CD4-positive, CD25-positive, alpha-beta regulatory T cell (primary cell): ENCODE data around the gene CACNA1A. TPM values are rescaled to one million over a fixed set of nuclear protein-coding genes. Genes with fewer than 3 reads are reported as not detected.

ENCODE experiments used
- ATAC-seq, 2 donors: fragments of 150-1000 bp; cut with Tn5 transposase; one replicate each; pipeline ENCODE4 v1.10.0; 2021; ENCODE audit warnings: low read depth in 2 of 2, moderate number of reproducible peaks in 2 of 2, moderate library complexity in 1 of 2
- DNase-seq, 3 donors: peaks; one replicate each; pipeline versions ENCODE4 v3.0.0 to v3.0.0-alpha.2; 2012 to 2022; ENCODE audit warnings: mixed read lengths in 1 of 3
- H3K27ac ChIP-seq: one replicate; pipeline ENCODE4 v1.7.0; 2013; ENCODE audit warnings: mild to moderate bottlenecking, low read length; ENCODE audit not compliant: insufficient read depth, poor library complexity, severe bottlenecking
- H3K27me3 ChIP-seq: one replicate; pipeline ENCODE4 v1.7.0; 2013; ENCODE audit warnings: low read length; ENCODE audit not compliant: control insufficient read depth, insufficient read depth
- H3K36me3 ChIP-seq: one replicate; pipeline ENCODE4 v1.7.0; 2013; ENCODE audit warnings: mild to moderate bottlenecking, low read length, moderate library complexity; ENCODE audit not compliant: control insufficient read depth, insufficient read depth
- H3K4me1 ChIP-seq: 2 replicates; pipeline ENCODE4 v1.7.0; 2013; ENCODE audit warnings: mild to moderate bottlenecking, low read length; ENCODE audit not compliant: insufficient read depth, control insufficient read depth, poor library complexity, severe bottlenecking
- H3K4me3 ChIP-seq: one replicate; pipeline ENCODE4 v1.7.0; 2013; ENCODE audit warnings: low read depth, mild to moderate bottlenecking, low read length, moderate library complexity
- H3K9me3 ChIP-seq, 2 experiments: 1 replicate in 1 of 2; 2 replicates in 1 of 2; pipeline ENCODE4 v1.7.0; 2013; ENCODE audit warnings: low read length in 2 of 2, mild to moderate bottlenecking in 1 of 2, moderate library complexity in 1 of 2; ENCODE audit not compliant: control insufficient read depth in 2 of 2
- H3K27ac Mint-ChIP-seq, 3 donors: one replicate each; pipeline ENCODE4 v1.8.0; 2020 to 2022; ENCODE audit warnings: mild to moderate bottlenecking in 3 of 3, mixed read lengths in 3 of 3, moderate library complexity in 2 of 3
- H3K27me3 Mint-ChIP-seq: one replicate; pipeline ENCODE4 v1.8.0; 2022; ENCODE audit warnings: mild to moderate bottlenecking, mixed read lengths
- H3K36me3 Mint-ChIP-seq: one replicate; pipeline ENCODE4 v1.8.0; 2020; ENCODE audit warnings: mixed read lengths
- H3K4me1 Mint-ChIP-seq, 4 donors: one replicate each; pipeline ENCODE4 v1.8.0; 2020 to 2022; ENCODE audit warnings: mixed read lengths in 4 of 4, mild to moderate bottlenecking in 1 of 4
- H3K4me3 Mint-ChIP-seq, 4 donors: one replicate each; pipeline ENCODE4 v1.8.0; 2020 to 2022; ENCODE audit warnings: mild to moderate bottlenecking in 4 of 4, mixed read lengths in 4 of 4, moderate library complexity in 3 of 4
- H3K9me3 Mint-ChIP-seq, 7 donors: one replicate each; pipeline ENCODE4 v1.8.0; 2020 to 2022; ENCODE audit warnings: mixed read lengths in 7 of 7, mild to moderate bottlenecking in 3 of 7, moderate library complexity in 2 of 7
- polyA plus RNA-seq, 4 donors: library from polyadenylated mRNA; unstranded; fragments of 300-500 nt; fragmentation: Illumina TruSeq; gene quantifications; one replicate each; pipeline ENCODE4 v1.2.3, GENCODE V29; 2021
- total RNA-seq: library from RNA; stranded (reverse); gene quantifications from one replicate; pipeline ENCODE4 v1.2.3, GENCODE V29; 2022

The CACNA1A gene
- total and polyA plus RNA-seq, 5 donors from 2014 or later, result 0.16 to 0.62 TPM; not detected in 3

GRCh38 chr19:13241231-13242104, 264.8 kb downstream of the CACNA1A start:
- Mint-ChIP-seq H3K4me3 (peak overlapping the region in 2 of 4 donors; percentile 44 to 84), H3K27me3 (peaks cover 8% of the 10 kb centered on the region), H3K36me3 (no peaks in the 10 kb centered on the region), H3K27ac (peak overlapping the region in 1 of 3 donors; percentile 93), H3K9me3 (peaks cover 0 to 1% (median 0%) of the 10 kb centered on the region in 7 donors), H3K4me1 (peaks cover 0 to 20% (median 7%) of the 10 kb centered on the region in 4 donors)
- Histone ChIP-seq H3K4me1 (peaks cover 3% of the 10 kb centered on the region), H3K36me3 (no peaks in the 10 kb centered on the region), H3K4me3 (no peak overlapping the region), H3K9me3 (no peaks in the 10 kb centered on the region), H3K27me3 (no peaks in the 10 kb centered on the region), H3K27ac (no peak overlapping the region)
- no peak for ATAC-seq
- no peak for DNase-seq

GRCh38 chr19:13240312-13241022, 265.8 kb downstream of the CACNA1A start:
- peaks cover 0 to 5% of the 10 kb centered on the region in 2 experiments for H3K9me3 ChIP-seq
- H3K36me3 ChIP-seq, result no peaks in the 10 kb centered on the region
- H3K27ac ChIP-seq, result no peak overlapping the region
- H3K4me1 ChIP-seq, result peaks cover 3% of the 10 kb centered on the region
- peaks cover 0 to 22% (median 8%) of the 10 kb centered on the region in 4 donors for H3K4me1 Mint-ChIP-seq
- peaks cover 8% of the 10 kb centered on the region for H3K27me3 Mint-ChIP-seq
- no peak overlapping the region for H3K4me3 ChIP-seq
- no peaks in the 10 kb centered on the region for H3K27me3 ChIP-seq
- H3K27ac Mint-ChIP-seq, result peak overlapping the region in 1 of 3 donors; percentile 93
- H3K9me3 Mint-ChIP-seq, result peaks cover 0 to 5% (median 2%) of the 10 kb centered on the region in 7 donors
- H3K4me3 Mint-ChIP-seq, result peak overlapping the region in 2 of 4 donors; percentile 11 to 84
- DNase-seq (no peak), ATAC-seq (no peak)
- no peaks in the 10 kb centered on the region for H3K36me3 Mint-ChIP-seq

- DNase-seq, result no peak
- peak overlapping the region in 2 of 3 donors; percentile 31 to 41 for H3K27ac Mint-ChIP-seq
- no peaks in the 10 kb centered on the region for H3K36me3 ChIP-seq
- no peak for ATAC-seq
- peaks cover 0 to 7% (median 2%) of the 10 kb centered on the region in 7 donors for H3K9me3 Mint-ChIP-seq
- no peak overlapping the region for H3K4me3 ChIP-seq
- H3K27me3 ChIP-seq, result no peaks in the 10 kb centered on the region
- no peak overlapping the region for H3K27ac ChIP-seq
- peaks cover 15% of the 10 kb centered on the region for H3K4me1 ChIP-seq
- peaks cover 0 to 35% (median 17%) of the 10 kb centered on the region in 4 donors for H3K4me1 Mint-ChIP-seq
- peaks cover 8% of the 10 kb centered on the region for H3K27me3 Mint-ChIP-seq
- H3K9me3 ChIP-seq, result peaks cover 0 to 5% of the 10 kb centered on the region in 2 experiments
- no peak overlapping the region for H3K4me3 Mint-ChIP-seq
- no peaks in the 10 kb centered on the region for H3K36me3 Mint-ChIP-seq
Measured at GRCh38 chr19:13238891-13239534, 267.3 kb downstream of the CACNA1A start.

- Histone ChIP-seq H3K27me3 (no peaks in the 10 kb centered on the region), H3K27ac (no peak overlapping the region), H3K4me1 (peaks cover 12% of the 10 kb centered on the region), H3K36me3 (no peaks in the 10 kb centered on the region), H3K4me3 (no peak overlapping the region), H3K9me3 (peaks cover 0 to 5% of the 10 kb centered on the region in 2 experiments)
- DNase-seq (peak; percentile 35 to 62 (median 60)), ATAC-seq (peak; percentile 72 to 74)
- Mint-ChIP-seq H3K9me3 (peaks cover 0 to 7% (median 1%) of the 10 kb centered on the region in 7 donors), H3K27ac (peak overlapping the region in 2 of 3 donors; percentile 77 to 88), H3K36me3 (no peaks in the 10 kb centered on the region), H3K27me3 (no peaks in the 10 kb centered on the region), H3K4me1 (peaks cover 0 to 17% (median 10%) of the 10 kb centered on the region in 4 donors), H3K4me3 (peak overlapping the region in 3 of 4 donors; percentile 31 to 76 (median 70))
Measured at GRCh38 chr19:13234518-13234917, 271.8 kb downstream of the CACNA1A start.

GRCh38 chr19:13231663-13232062, 274.6 kb downstream of the CACNA1A start:
- H3K36me3 Mint-ChIP-seq, result no peaks in the 10 kb centered on the region
- Histone ChIP-seq H3K4me1 (peaks cover 12% of the 10 kb centered on the region), H3K4me3 (no peak overlapping the region), H3K9me3 (peaks cover 0 to 5% of the 10 kb centered on the region in 2 experiments), H3K36me3 (no peaks in the 10 kb centered on the region), H3K27me3 (no peaks in the 10 kb centered on the region), H3K27ac (no peak overlapping the region)
- no peak overlapping the region for H3K4me3 Mint-ChIP-seq
- no peaks in the 10 kb centered on the region for H3K27me3 Mint-ChIP-seq
- H3K9me3 Mint-ChIP-seq, result peaks cover 0 to 7% (median 2%) of the 10 kb centered on the region in 7 donors
- peaks cover 0 to 15% (median 10%) of the 10 kb centered on the region in 4 donors for H3K4me1 Mint-ChIP-seq
- no peak for ATAC-seq
- DNase-seq, result no peak
- peak overlapping the region in 2 of 3 donors; percentile 42 to 44 for H3K27ac Mint-ChIP-seq

- no peaks in the 10 kb centered on the region for H3K27me3 ChIP-seq
- ATAC-seq (no peak), DNase-seq (no peak)
- peaks cover under 1% of the 10 kb centered on the region for H3K4me1 ChIP-seq
- no peaks in the 10 kb centered on the region for H3K36me3 ChIP-seq
- no peaks in the 10 kb centered on the region for H3K9me3 ChIP-seq
- Mint-ChIP-seq H3K9me3 (peaks cover 0 to 3% (median 0%) of the 10 kb centered on the region in 7 donors), H3K27me3 (no peaks in the 10 kb centered on the region), H3K4me3 (no peak overlapping the region), H3K27ac (no peak overlapping the region), H3K36me3 (no peaks in the 10 kb centered on the region), H3K4me1 (peaks cover 0 to under 1% (median under 1%) of the 10 kb centered on the region in 4 donors)
- H3K27ac ChIP-seq, result no peak overlapping the region
- no peak overlapping the region for H3K4me3 ChIP-seq
Measured at GRCh38 chr19:13229246-13229645, 277.0 kb downstream of the CACNA1A start.

GRCh38 chr19:13228561-13228960, 277.7 kb downstream of the CACNA1A start:
- no peaks in the 10 kb centered on the region for H3K36me3 Mint-ChIP-seq
- Histone ChIP-seq H3K9me3 (no peaks in the 10 kb centered on the region), H3K36me3 (no peaks in the 10 kb centered on the region), H3K27me3 (no peaks in the 10 kb centered on the region), H3K27ac (no peak overlapping the region), H3K4me3 (no peak overlapping the region), H3K4me1 (no peaks in the 10 kb centered on the region)
- H3K27ac Mint-ChIP-seq, result no peak overlapping the region
- ATAC-seq (no peak), DNase-seq (no peak)
- no peak overlapping the region for H3K4me3 Mint-ChIP-seq
- H3K9me3 Mint-ChIP-seq, result peaks cover 0 to 3% (median 0%) of the 10 kb centered on the region in 7 donors
- H3K27me3 Mint-ChIP-seq, result peaks cover 2% of the 10 kb centered on the region
- H3K4me1 Mint-ChIP-seq, result no peaks in the 10 kb centered on the region
